SHP77 (cell line): ENCODE measurements around the gene TMEFF2.

Experiments used
- DNase-seq, 2 experiments: peaks; one replicate each; lab custom pipeline; 2025; lab: John Stamatoyannopoulos, UW

Gene TMEFF2

DNA sequence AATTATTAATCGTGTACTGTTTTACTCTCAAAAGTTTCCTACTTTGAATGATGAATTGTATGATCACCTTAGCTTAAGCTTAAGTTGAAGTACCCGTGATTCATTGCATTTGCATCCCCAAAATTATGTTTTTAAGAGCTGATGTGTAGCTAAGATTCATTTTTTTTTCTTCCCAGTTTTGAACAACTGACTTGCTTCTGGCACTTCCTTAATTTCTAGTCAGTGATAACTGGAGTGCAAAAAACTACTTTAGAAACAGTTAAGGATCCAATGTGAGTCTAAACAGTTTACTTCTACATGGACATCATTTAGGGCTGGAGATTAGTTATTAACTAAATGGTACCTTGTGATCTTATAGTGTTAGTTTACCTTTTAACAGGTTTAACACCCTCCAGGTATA lies 223.9 kb downstream of the TMEFF2 start:
- no peak for DNase-seq

DNA sequence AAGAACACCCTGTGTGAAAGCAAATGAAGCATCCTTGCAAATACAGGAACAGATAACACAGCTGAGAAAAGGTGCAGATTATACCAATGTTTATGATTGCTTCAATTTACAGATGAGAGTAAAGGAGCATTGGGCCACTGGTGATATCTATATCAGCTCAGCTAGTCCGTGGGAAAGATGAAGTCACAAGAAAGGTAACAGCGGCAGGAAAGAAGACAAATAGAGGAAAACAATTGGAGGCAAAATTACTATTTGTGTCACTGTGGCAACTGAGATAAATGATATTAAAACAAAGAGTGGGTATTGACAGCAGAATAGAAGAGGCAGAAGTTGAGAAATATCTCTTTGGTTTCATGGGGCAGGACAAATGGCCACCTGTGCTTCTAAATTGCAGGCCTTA lies 226.6 kb downstream of the TMEFF2 start:
- no peak for DNase-seq

DNA sequence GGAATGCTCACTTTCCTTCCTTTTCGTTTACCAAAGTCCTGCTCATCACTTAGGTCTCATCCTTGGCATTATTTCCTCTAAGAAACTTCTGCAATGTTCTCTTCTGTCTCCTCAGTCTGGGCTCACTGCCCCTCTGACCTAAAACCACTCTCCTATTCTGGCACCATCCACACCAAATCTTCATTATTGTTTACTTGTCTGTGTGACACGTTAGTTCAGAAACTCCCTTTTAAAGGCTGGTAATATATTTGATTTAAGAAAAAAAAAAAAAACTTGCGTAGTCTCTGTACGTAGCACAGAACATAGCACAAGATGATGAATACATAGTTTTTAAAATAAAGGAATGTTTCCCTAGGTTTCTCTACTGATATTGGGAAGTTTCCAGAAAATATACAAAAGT lies 229.0 kb downstream of the TMEFF2 start:
- no peak for DNase-seq

DNA sequence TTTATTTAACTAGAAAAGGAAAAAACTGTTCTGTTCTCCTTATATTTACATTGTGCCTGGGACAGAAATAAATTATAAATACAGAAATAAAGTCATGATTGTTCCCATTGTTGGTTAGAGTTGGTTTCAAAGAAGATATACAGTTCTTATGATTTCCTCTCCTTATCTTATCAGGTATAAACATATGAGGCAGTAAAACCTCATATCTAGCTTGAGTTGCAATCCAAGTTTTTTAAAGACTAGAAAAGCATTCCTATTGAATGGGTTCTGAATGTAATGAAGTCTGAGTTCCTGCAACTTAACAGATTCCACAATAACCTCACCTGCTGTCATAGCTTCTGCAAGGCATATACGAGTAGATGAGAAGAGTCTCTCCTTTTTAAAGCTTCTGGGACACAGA lies 233.2 kb downstream of the TMEFF2 start:
- no peak for DNase-seq

DNA sequence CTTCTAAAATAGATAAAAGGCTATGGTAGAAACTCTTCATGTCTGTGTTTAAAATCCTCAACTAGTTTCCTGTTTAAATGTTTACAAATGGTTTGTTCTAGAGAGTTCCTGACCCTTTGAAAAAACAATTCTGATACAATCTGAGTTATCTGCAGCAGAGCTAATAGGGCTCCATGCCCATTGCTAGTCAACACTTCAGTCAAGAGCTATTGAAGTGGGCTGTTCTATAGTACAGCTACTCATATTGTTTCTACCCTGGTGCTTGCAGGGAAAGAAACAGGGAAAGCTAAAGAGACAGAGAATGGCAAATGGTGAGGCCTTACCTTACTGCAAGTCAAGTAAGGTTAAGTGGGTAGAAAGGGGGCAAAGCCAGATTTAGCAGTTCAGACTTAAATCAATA lies 235.5 kb downstream of the TMEFF2 start:
- DNase-seq, result peak; percentile 20

DNA sequence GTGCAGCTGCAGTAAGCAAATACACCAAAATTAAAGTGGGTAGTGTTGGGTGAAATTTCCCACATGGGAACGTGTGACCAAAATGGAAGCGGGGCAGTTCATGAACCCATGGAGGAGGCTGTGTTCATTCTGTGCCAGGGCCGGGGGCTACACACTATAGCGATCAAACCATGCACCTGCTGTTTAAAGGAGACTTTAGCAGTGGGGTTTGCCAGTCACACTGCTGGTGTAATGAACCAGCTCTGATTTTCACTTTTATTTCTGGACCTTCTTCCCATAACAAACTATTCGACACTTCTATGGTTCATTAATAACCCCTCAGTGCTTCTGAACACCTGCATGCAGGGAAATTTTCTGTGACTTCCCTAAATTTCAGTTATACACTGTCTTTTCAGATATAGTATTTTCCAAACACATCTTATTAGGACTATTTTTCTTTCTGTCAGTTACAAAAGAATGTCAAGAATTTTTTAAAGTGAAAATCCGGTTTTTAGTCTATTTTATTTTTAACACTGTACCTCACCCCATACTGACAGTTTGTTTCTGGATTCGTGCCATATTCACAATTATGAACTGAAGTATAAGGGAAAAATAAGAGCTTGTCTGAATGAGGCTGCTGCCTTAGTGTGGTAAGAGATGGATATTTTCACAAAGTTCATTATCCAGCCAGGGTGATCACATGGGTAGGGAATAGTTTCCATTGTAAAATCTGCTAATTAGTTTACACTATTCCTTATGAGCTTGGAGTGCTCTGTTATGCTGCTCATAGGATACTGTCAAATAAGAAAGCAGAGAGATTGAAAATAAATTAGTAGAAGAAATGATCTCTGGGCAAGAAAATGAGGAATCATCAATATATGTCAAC lies 236.5 kb downstream of the TMEFF2 start:
- DNase-seq, result no peak

DNA sequence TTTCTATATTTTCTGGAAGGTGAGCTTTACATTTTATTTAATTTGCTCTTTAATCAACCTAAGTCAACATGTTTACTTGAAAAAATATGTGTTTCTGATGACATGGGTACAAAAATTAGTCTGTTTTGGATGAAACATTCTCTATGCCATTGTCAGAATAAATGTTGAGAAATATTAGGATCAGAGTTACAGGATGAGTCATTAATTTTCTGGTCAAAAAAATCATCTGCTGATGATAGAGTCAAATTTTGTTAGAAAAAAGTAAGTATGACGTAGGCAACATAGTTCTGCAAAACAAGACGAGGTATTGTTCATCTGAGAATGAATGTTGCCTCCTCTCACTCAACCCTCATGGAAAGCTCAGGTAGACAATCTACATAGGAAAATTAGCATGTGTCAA lies 240.3 kb downstream of the TMEFF2 start:
- DNase-seq, result no peak

DNA sequence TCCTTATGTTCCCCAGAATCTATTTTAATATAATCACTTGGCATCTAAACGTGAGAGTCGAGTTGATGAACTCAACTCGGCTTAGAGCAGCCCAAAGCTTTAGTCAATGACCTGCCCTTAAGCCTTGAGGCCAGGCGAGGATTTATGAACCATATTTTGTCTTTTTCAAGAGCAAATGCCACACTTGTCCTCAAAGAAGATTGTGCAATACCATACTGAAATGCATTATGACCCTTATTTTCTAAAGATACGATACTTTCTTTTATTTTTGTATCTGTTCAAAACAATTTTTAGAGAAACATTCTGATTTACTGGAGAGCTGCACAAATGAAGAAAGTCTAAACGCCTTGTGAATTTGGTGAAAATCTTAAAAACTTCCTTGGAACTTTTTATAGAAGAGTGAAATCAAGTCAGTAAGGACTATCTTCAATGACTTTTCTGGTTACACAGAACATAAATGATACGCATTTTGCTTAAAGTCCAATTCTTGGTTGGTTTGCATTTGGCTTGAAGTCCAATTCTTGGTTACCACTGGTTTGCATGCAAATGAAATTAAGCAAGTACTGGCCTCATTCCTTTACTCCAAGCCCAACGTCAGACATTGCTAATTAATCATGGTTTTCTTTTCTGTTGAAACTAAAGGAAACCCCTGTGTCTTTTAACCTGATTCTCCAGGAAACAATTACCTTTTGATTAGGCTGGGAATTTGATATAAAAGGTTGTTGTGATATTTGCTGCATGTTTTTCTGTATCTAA lies 242.0 kb downstream of the TMEFF2 start:
- DNase-seq, result no peak

DNA sequence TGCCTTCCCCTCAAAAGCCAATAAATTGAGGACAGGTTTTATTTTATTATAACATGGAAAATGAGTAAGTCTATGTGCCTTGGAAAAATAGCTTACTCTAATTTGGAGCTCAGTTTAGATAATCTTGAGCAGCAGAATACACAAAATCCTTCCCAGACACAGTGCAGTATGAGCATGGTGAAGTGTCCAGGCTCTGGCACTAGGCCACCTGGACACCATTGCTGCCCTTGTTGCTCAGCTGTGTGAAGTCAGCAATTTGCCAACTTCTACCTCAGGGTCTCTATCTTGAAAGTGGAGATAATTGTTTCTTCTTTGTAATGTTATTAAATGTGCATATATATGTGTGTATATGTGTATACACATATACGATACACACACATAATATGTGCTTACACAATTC lies 242.9 kb downstream of the TMEFF2 start:
- DNase-seq, result no peak

DNA sequence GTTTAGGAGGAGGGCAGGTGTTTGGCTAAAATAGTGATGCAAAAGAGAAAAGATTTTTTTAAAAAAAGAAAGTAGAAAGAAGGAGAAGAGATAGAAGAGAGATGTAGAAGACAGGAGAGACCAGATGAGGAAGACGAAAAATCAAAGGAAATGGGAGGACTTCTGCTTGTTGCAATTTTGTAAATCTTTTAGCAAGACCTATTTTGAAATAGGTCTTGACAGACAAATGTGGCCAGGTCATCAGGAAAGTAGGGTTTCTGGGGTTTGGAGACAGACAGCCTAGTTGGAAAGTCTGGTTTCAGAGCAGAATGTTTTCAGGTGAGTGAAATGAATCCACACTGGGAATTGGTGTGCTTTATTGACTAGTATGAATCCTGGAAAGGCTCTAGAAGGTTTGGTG lies 243.4 kb downstream of the TMEFF2 start:
- no peak for DNase-seq

DNA sequence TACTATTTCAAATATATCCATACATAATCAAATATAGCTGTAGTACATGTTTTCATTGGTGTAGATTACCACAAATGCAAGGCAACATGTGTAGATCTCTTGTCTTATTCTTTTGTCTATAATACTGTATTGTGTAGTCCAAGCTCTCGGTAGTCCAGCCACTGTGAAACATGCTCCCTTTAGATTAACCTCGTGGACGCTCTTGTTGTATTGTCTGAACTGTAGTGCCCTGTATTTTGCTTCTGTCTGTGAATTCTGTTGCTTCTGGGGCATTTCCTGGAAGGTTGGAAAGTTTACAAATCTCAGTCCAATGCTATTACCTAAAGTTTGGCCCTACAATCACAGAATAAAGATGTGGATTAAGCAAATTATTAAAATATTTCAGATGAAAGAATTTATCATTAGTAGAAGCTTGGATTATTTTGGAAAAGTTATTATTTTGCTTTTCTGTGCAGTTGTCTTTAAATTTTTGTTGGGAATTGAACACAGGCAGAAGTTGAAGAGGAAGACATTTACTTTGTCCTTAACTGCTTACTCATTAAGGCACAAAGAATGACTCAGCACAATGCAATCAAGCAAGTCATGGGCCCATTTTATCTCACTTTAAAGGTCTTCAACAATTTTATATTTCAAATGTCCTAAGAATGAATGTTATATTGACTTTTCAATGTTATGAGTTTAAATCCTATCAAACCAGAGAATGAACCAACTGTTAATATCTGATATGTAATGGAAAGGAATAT lies 244.4 kb downstream of the TMEFF2 start:
- DNase-seq, result no peak

DNA sequence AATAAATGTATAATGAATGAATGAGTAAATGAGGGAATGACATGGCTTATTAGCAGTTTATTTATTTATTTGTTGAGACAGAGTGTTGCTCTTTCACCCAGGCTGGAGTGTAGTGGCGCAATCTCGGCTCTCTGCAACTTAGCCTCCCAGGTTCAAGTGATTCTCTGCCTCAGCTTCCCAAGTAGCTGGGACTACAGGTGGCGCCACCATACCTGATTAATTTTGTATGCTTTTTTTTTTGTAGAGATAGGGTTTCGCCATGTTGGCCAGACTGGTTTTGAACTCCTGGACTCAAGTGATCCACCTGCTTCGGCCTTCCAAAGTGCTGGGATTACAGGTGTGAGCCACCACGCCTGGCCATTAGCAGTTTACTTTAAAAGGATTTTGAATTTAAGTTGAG lies 247.5 kb downstream of the TMEFF2 start:
- no peak for DNase-seq

DNA sequence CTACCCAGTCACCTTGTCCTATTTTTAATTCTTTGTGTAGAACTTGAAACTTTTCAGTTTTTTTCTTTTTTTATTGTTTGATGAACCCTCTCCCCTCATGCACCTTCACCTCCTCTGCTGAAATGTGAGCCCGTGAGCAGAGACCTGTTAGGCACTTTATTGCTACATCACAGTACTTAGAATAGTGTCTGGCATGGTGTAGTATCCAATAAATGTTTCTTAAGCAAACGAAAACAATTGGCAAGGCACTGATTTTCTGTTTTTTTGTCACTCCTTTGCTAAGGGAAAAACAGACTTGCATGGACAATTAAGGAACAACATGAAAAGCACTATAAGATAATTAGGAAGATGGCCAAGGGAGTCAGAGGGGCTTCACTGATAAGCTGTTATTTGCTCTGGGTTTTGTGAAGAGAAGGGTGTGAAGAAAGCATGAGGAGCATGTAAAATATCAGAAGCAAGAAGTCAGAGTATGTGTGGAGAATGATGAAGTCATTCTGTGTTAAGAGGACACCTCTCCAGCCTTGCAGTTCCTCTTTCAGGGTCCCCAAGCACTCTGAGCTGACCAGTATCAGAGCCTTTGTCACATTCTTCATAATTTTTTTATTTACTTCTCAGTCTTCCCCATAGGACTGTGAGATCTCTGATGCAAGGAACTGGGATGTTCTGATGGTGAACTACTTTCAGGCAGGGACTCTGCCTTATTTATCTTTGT lies 248.1 kb downstream of the TMEFF2 start:
- DNase-seq, result no peak

DNA sequence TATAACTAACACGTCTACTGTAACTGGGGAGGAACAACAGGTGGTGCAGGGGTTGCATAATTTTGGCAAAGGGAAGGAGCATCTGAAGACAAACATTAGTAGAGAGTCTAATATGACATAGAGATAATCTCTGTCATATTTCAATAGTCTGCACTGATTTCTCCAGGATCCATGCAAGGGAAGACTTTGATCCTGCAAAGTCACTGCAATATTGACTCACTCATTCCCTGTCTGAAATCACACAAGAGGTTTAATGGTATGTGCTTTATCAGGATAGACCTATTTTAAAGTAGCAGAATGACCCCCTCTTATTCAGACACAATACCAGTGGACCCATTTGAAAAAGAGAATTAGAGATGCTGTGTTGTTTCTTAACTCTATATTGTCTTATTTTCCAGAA lies 249.1 kb downstream of the TMEFF2 start:
- no peak for DNase-seq

DNA sequence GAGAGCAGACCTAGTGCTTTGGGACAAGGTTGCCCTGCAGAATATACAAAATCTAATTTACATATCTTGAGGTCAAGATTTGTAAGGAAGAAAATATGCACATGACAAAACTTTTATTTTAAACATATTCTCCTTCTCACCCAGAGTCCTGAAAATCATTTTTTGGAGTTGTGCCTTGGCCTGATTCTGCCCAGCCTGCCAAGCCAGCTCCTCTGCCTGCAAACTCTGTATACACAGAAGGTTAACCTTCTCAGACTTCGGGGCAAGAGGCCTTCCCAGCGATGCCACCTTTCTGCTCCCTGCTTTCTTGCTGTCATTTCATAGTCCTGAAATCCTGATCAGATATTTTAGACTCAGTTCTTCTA lies 252.0 kb downstream of the TMEFF2 start:
- DNase-seq, result no peak

DNA sequence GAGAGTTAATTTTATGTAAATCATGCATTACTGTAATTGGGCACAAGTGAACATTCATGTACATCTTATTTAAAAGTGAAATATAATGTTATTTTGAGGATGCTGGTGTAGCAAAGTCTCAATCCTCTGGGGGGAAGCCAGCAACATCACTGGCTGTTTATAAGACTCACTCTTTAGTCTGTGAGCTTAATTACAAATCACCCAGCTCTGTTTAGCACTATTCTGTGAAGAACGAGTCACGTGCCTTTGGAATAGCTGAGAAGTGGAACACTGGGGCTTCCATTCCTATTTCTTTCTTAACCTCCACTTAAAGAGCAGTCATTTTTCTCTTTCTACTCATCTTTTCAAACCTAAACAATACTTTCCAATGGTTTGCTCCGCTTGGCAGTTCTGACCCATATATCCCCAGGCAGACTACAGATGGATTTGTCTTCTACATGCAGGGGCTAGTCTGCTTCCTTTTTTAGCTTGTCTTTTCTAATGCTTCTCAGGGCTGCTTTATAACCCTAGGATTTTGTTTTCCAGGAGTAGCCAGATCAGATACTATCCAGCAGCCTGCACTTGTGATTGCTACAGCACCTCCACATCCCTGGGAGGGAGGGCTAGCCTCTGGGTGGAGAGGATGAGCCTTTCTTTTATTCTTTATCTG lies 252.5 kb downstream of the TMEFF2 start:
- no peak for DNase-seq

DNA sequence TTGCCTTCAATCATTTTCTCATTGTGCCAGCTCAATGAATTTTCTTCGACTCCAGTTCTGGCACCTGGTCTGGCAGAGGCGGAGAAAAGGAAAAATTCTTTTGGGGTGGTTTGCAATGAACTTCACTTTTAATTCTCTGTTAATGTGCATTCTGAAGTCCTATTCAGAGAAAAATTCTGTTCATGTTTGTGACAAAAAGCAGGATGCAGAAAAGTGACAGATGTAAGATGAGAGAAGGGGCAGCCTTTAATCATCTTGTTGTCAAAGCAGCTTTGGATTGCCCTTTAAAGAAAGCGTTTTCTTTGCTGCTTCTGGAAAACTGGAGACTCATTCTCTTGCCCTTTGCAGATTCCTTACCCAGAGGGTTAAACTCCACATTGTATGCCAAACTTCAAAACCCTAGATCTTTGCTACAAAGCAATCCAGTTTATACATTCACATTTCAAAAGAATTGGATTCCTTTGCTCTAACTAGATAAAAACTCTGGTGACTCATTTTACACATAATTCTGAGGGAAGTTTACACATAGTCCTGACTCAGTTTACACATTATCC lies 253.3 kb downstream of the TMEFF2 start:
- DNase-seq, result no peak

DNA sequence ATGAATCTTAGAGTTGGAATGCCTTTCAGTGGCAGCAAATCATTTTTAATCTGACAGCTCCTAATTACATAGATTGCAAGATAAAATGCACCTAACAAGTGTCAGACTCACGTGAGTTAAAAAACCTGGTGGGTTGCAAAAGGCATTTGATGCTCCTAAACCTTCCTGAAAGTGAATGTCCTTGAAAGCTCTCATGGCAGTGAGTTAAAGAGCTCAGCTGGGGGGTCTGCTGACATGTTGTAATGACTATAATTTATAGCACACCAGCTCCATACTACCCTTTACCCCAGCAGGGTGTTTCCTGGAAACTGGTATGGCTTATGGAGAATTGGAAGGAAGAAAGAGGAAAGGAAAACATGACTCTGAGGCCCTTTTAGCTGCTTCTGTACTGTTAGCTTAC lies 256.0 kb downstream of the TMEFF2 start:
- DNase-seq, result no peak

DNA sequence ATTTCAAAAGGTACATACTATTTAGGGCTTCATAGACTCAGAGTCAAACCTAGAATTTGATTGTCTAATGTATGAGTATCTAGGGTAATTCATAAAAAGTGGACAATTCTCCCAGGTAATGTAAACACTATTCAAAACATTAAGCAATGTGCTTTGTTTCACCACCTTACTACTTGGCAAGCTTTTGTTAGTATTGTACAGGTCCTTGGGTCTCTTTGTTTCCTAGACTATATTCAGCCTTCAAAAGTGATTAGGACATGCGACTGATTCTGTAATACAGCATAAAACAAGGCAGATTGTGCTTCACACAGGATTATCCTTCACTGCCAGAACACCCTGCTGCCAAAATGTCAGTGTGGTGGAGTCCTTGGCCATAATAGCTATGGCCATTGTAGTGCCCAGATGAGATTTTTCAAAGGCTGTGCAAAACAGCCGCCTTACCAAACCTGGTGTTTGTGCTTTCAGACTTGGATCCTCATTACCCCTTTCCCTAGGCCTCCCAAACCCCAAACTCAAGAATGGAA lies 257.8 kb downstream of the TMEFF2 start:
- DNase-seq, result no peak

DNA sequence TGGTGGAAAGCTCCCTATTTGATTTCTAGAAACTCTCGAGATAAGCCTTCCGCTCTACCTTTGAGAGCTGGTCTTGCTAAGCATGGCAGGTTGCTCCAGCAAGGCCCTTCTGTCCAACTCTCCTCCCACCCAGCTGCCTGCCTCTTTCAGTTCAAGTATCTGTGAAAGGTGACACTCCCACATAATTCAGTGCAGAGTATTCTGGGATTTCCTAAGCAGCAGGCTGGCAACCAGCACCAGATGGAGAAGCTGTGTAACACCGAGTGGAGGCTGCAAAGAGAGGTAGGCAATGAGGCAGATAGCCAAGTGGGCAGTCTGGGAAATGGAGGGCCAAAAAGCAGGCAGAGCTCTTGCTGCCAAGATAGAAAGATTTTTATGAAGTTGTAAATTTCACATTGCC lies 259.5 kb downstream of the TMEFF2 start:
- peak; percentile 77 to 89 for DNase-seq
